HEK293T (cell line): ENCODE data around the gene ART5.
"Not testable (repeated sequence)": the region's sequence is repeated elsewhere in the genome, so short reads cannot be mapped to it uniquely, and the experiment has no call there.

Experiments used
- BHLHE40 ChIP-seq: fragments of 450-650 bp; IDR thresholded peaks from 2 replicates; pipeline ENCODE4 v1.6.1; 2016; ENCODE audit warnings: mild to moderate bottlenecking, moderate library complexity, borderline replicate concordance
- CTBP1 ChIP-seq: fragments of 450-650 bp; IDR thresholded peaks from 2 replicates; pipeline ENCODE4 v1.6.1; 2016; ENCODE audit warnings: borderline replicate concordance
- FOXM1 ChIP-seq: fragments of 450-650 bp; IDR thresholded peaks from 2 replicates; pipeline ENCODE4 v1.6.1; 2017; ENCODE audit warnings: mild to moderate bottlenecking, borderline replicate concordance
- HDGF ChIP-seq: fragments of 450-650 bp; IDR thresholded peaks from 2 replicates; pipeline ENCODE4 v1.6.1; 2017; ENCODE audit warnings: antibody characterized with exemption, borderline replicate concordance
- LEF1 ChIP-seq: fragments of 450-650 bp; IDR thresholded peaks from 2 replicates; pipeline ENCODE4 v1.6.1; 2017; ENCODE audit warnings: mild to moderate bottlenecking, borderline replicate concordance
- SUZ12 ChIP-seq: fragments of 450-650 bp; IDR thresholded peaks from 2 replicates; pipeline ENCODE4 v1.6.1; 2016; ENCODE audit warnings: mild to moderate bottlenecking
- TARDBP ChIP-seq: fragments of 450-650 bp; IDR thresholded peaks from 2 replicates; pipeline ENCODE4 v1.6.1; 2016

GRCh38 chr11:3648843-3649242, 7.1 kb upstream of the ART5 start:
- not testable (repeated sequence) for TF ChIP-seq SUZ12, CTBP1, HDGF, BHLHE40, FOXM1, LEF1, TARDBP
